HepG2 (cell line): ENCODE data around the gene TP53AIP1. TPM values are rescaled to one million over a fixed set of nuclear protein-coding genes. Genes with fewer than 3 reads are reported as not detected.

Experiments
- ATAC-seq: fragments of 200-7000 bp; cut with Tn5 transposase; 3 replicates; pipeline ENCODE4 v1.9.1; 2020; ENCODE audit warnings: mild to moderate bottlenecking, moderate library complexity
- BruUV-seq: library from RNA; stranded (reverse); fragments of 400-500 nt; replicated peaks from 2 replicates; lab custom pipeline; 2021; lab: Mats Ljungman, UMichigan
- CTCF ChIA-PET: fragments of 300-600 bp; formaldehyde crosslinking; extraction: SDS; loops from one replicate; lab custom pipeline; 2021; ENCODE audit warnings: low total read pairs, inconsistent platforms, low intra/inter-chr PET ratio; lab: Yijun Ruan, JAX
- POLR2A ChIA-PET: fragments of 350-600 bp; sonication (Branson Sonifier 250); formaldehyde crosslinking; loops from one replicate; lab custom pipeline; 2020; ENCODE audit warnings: antibody characterized with exemption, inconsistent platforms; lab: Yijun Ruan, JAX
- DNase-seq: peaks from one replicate; pipeline ENCODE4 v3.0.0-alpha.2; 2015; ENCODE audit warnings: low spot score
- FAIRE-seq: peaks from 3 replicates; lab custom pipeline; 2011; peaks lifted over from hg19 to GRCh38; lab: Jason Lieb, UNC
- H2AFZ ChIP-seq: one replicate; pipeline ENCODE4 v1.6.1; 2011; ENCODE audit warnings: low read length, inconsistent platforms
- H3K27ac ChIP-seq: fragments of 300-600 bp; 3 replicates; pipeline ENCODE4 v1.8.0; 2011; ENCODE audit warnings: mixed run types, mild to moderate bottlenecking, mixed read lengths, low read length, inconsistent platforms; ENCODE audit not compliant: insufficient read depth; ENCODE audit errors: extremely low read length
- H3K27me3 ChIP-seq, 2 experiments: fragments of 200-600 bp in 1 of 2; 2 replicates in 1 of 2; 3 replicates in 1 of 2; pipeline versions ENCODE4 v1.6.0 to v1.8.0; 2011; ENCODE audit warnings: low read length in 2 of 2, mild to moderate bottlenecking in 2 of 2, moderate library complexity in 2 of 2, inconsistent platforms in 1 of 2; ENCODE audit not compliant: insufficient read depth in 2 of 2, control insufficient read depth in 1 of 2
- H3K36me3 ChIP-seq, 2 experiments: fragments of 200-600 bp in 1 of 2; replicated peaks in 1 of 2; 2 replicates in 1 of 2; 3 replicates in 1 of 2; pipeline versions ENCODE4 v1.5.1 to v1.8.0; 2011; ENCODE audit warnings: low read length in 2 of 2, inconsistent platforms in 1 of 2; ENCODE audit not compliant: insufficient read depth in 2 of 2, control insufficient read depth in 1 of 2
- H3K4me1 ChIP-seq: 2 replicates; pipeline ENCODE4 v1.5.1; 2012; ENCODE audit warnings: low read length, inconsistent platforms; ENCODE audit not compliant: insufficient read depth
- H3K4me2 ChIP-seq: 2 replicates; pipeline ENCODE4 v1.6.0; 2011; ENCODE audit warnings: low read depth, low read length, inconsistent platforms
- H3K4me3 ChIP-seq, 3 experiments: fragments of 200-600 bp in 1 of 3; sonication (generic), shearing (Covaris generic) in 1 of 3; replicated peaks in 1 of 3; 2 replicates each; pipeline ENCODE4 v1.5.1; 2011 to 2016; ENCODE audit warnings: low read length in 3 of 3, inconsistent platforms in 2 of 3, low read depth in 2 of 3, mild to moderate bottlenecking in 2 of 3, control low read depth in 1 of 3, mixed read lengths in 1 of 3; ENCODE audit not compliant: insufficient read depth in 1 of 3
- H3K79me2 ChIP-seq: one replicate; pipeline ENCODE4 v1.6.1; 2011; ENCODE audit warnings: low read length, inconsistent platforms; ENCODE audit not compliant: insufficient read depth
- H3K9ac ChIP-seq: 2 replicates; pipeline ENCODE4 v1.6.0; 2011; ENCODE audit warnings: mild to moderate bottlenecking, low read depth, low read length, inconsistent platforms; ENCODE audit not compliant: insufficient read depth
- H3K9me3 ChIP-seq: 2 replicates; pipeline ENCODE4 v1.5.1; 2012; ENCODE audit warnings: mild to moderate bottlenecking, low read length
- H4K20me1 ChIP-seq: 2 replicates; pipeline ENCODE4 v1.6.0; 2011; ENCODE audit warnings: inconsistent platforms, mild to moderate bottlenecking, low read length, moderate library complexity; ENCODE audit not compliant: insufficient read depth
- CBX1 ChIP-seq: IDR thresholded peaks from one replicate; pipeline ENCODE4 v1.6.1; 2016; ENCODE audit warnings: antibody characterized with exemption, low read depth
- ESRRA ChIP-seq: sonication (generic); formaldehyde crosslinking; IDR thresholded peaks from 2 replicates; pipeline ENCODE4 v1.5.1; 2020; ENCODE audit warnings: mild to moderate bottlenecking, low read depth, missing genetic modification reagents
- GABPB1 ChIP-seq: IDR thresholded peaks from 2 replicates; pipeline ENCODE4 v1.6.1; 2016; ENCODE audit warnings: mild to moderate bottlenecking, missing genetic modification reagents, moderate library complexity, missing compliant biosample characterization
- GLMP ChIP-seq: sonication (generic); formaldehyde crosslinking; IDR thresholded peaks from 2 replicates; pipeline ENCODE4 v1.9.0; 2021; ENCODE audit warnings: missing genetic modification reagents, mild to moderate bottlenecking, borderline replicate concordance
- KMT2B ChIP-seq: IDR thresholded peaks from 2 replicates; pipeline ENCODE4 v1.6.1; 2016; ENCODE audit warnings: missing genetic modification reagents, missing compliant biosample characterization
- PBX3 ChIP-seq: sonication (generic); formaldehyde crosslinking; IDR thresholded peaks from 2 replicates; pipeline ENCODE4 v1.8.1; 2023; ENCODE audit warnings: missing genetic modification reagents, inconsistent platforms, borderline replicate concordance
- PCBP2 ChIP-seq: fragments of 200-400 bp; formaldehyde crosslinking; optimal IDR thresholded peaks from 2 replicates; pipeline ENCODE3; 2018; ENCODE audit warnings: low read length, low read depth; ENCODE audit not compliant: poor library complexity, severe bottlenecking
- SETDB1 ChIP-seq: sonication (generic); formaldehyde crosslinking; IDR thresholded peaks from 2 replicates; pipeline ENCODE4 v1.5.1; 2020; ENCODE audit warnings: missing genetic modification reagents, mild to moderate bottlenecking, borderline replicate concordance
- SMAD1 ChIP-seq: sonication (generic); formaldehyde crosslinking; IDR thresholded peaks from 2 replicates; pipeline ENCODE4 v1.4.0; 2020; ENCODE audit warnings: missing genetic modification reagents, low read depth, mild to moderate bottlenecking, borderline replicate concordance
- SRSF1 ChIP-seq: fragments of 200-400 bp; formaldehyde crosslinking; optimal IDR thresholded peaks from 2 replicates; pipeline ENCODE3; 2017; ENCODE audit warnings: mild to moderate bottlenecking, low read depth, low read length, moderate library complexity
- ZBTB4 ChIP-seq: sonication (generic); formaldehyde crosslinking; IDR thresholded peaks from 2 replicates; pipeline ENCODE4 v1.4.0; 2020; ENCODE audit warnings: missing genetic modification reagents, mild to moderate bottlenecking, borderline replicate concordance
- ZBTB8A ChIP-seq: sonication (generic); formaldehyde crosslinking; IDR thresholded peaks from 2 replicates; pipeline ENCODE4 v1.4.0; 2020; ENCODE audit warnings: mild to moderate bottlenecking, low read depth, missing genetic modification reagents, borderline replicate concordance
- ZFX ChIP-seq: sonication (generic); formaldehyde crosslinking; IDR thresholded peaks from 2 replicates; pipeline ENCODE4 v1.4.0; 2020; ENCODE audit warnings: mild to moderate bottlenecking, low read depth, missing genetic modification reagents, moderate library complexity
- ZNF10 ChIP-seq: sonication (generic); formaldehyde crosslinking; IDR thresholded peaks from 2 replicates; pipeline ENCODE4 v1.4.0; 2020; ENCODE audit warnings: mild to moderate bottlenecking, low read depth, missing genetic modification reagents, borderline replicate concordance
- ZNF414 ChIP-seq: sonication (generic); formaldehyde crosslinking; IDR thresholded peaks from 2 replicates; pipeline ENCODE4 v1.5.0; 2020; ENCODE audit warnings: missing genetic modification reagents
- ZNF619 ChIP-seq: sonication (generic); formaldehyde crosslinking; IDR thresholded peaks from 2 replicates; pipeline ENCODE4 v1.4.0; 2020; ENCODE audit warnings: mild to moderate bottlenecking, missing genetic modification reagents
- ZNF674 ChIP-seq: sonication (generic); formaldehyde crosslinking; IDR thresholded peaks from 2 replicates; pipeline ENCODE4 v1.5.0; 2020; ENCODE audit warnings: low read depth, mild to moderate bottlenecking, missing genetic modification reagents
- WGBS: methylation state at CpG from one replicate; pipeline ENCODE4 v1.1.6; 2017; ENCODE audit warnings: low lambda C conversion rate; 5-methylcytosine and 5-hydroxymethylcytosine counted together
- in situ Hi-C: cut with HindIII; loops from 2 replicates; pipeline ENCODE4 v1.10.0; 2017; ENCODE audit warnings: low pct_unique_long_range_greater_than_20kb; ENCODE audit not compliant: extremely low pct_ligation_motif_present
- intact Hi-C: fragments of 100-400 bp; cut with micrococcal nuclease; formaldehyde crosslinking; loops from one replicate; pipeline ENCODE4 v1.10.0; 2022; ENCODE audit not compliant: unreplicated experiment
- polyA plus RNA-seq, 8 experiments: library from polyadenylated mRNA; depleted of rRNA in 3 of 8; stranded (reverse) in 7 of 8; unstranded in 1 of 8; fragments of >200 nt; fragmentation: Illumina TruSeq in 4 of 8; extraction: Trizol in 4 of 8; gene quantifications; 2 replicates each; pipeline versions ENCODE4 v1.2.1 to v1.2.3, GENCODE V29; 2011 to 2016; ENCODE audit warnings: low read depth in 4 of 8, missing spikeins in 1 of 8, mixed read lengths in 1 of 8; ENCODE audit not compliant: insufficient read depth in 1 of 8
- total RNA-seq, 5 experiments: library from RNA; depleted of rRNA; stranded (reverse); fragments of >200 nt; fragmentation: Illumina TruSeq; extraction: Trizol; gene quantifications; 2 replicates each; pipeline ENCODE4 v1.2.3, GENCODE V29; 2016; ENCODE audit warnings: low read depth in 1 of 5

TP53AIP1 gene
- total and polyA plus RNA-seq, 2 of the 13 experiments (the other 11 are each of a cell fraction or from before 2014, with no cell fraction given), result 0.11 TPM; not detected in 1

- CTCF ChIA-PET, result no interaction called here
Observed at GRCh38 chr11:128937480-128937879, 5.2 kb downstream of the TP53AIP1 start.

More at GRCh38 chr11:128937480-128937879, 5.2 kb downstream of the TP53AIP1 start:
- DNase-seq (no peak), FAIRE-seq (no peak)
- Histone ChIP-seq H3K4me3 (no peak overlapping the region), H3K27ac (no peak overlapping the region), H4K20me1 (no peaks in the 10 kb centered on the region)
- intact Hi-C loops, result no loop called here
- TF ChIP-seq ZNF10 (CRISPR knock-in tag) (no peak), SRSF1 (no peak), ZNF674 (CRISPR knock-in tag) (no peak), GLMP (CRISPR knock-in tag) (no peak), ZBTB8A (CRISPR knock-in tag) (no peak), PCBP2 (no peak), ZNF414 (no peak), ZFX (CRISPR knock-in tag) (no peak), ZNF619 (CRISPR knock-in tag) (no peak), ESRRA (no peak), CBX1 (no peak), ZBTB4 (CRISPR knock-in tag) (no peak), SETDB1 (CRISPR knock-in tag) (no peak), KMT2B (CRISPR knock-in tag) (no peak), GABPB1 (no peak), PBX3 (CRISPR knock-in tag) (no peak), SMAD1 (CRISPR knock-in tag) (no peak)
- TF ChIP-seq, all 625 proteins: peak for 0
- Histone ChIP-seq H3K79me2 (no peaks in the 10 kb centered on the region), H3K4me2 (no peak overlapping the region), H3K36me3 (no peaks in the 10 kb centered on the region), H3K4me1 (no peaks in the 10 kb centered on the region), H3K27me3 (peaks cover 10 to 60% of the 10 kb centered on the region in 2 experiments; a peak in 3 of 5 replicates), H2AFZ (no peak overlapping the region), H3K9me3 (no peaks in the 10 kb centered on the region), H3K9ac (no peak overlapping the region)
- WGBS, result 75% methylated on average over 1 of the region's 9 CpGs
- POLR2A ChIA-PET, result no interaction called here
- BruUV-seq, result no TSS peak
- in situ Hi-C loops, result no loop called here
- ATAC-seq, result no peak
